ENCODE data around the gene CCNDBP1.
"Not testable (repeated sequence)": the region's sequence is repeated elsewhere in the genome, so short reads cannot be mapped to it uniquely, and the experiment has no call there.

Gene CCNDBP1

GRCh38 chr15:43215961-43216360, 30.8 kb downstream of the CCNDBP1 start:
- DNase-seq (ENCODE audit: low spot score), result no peak

DNA sequence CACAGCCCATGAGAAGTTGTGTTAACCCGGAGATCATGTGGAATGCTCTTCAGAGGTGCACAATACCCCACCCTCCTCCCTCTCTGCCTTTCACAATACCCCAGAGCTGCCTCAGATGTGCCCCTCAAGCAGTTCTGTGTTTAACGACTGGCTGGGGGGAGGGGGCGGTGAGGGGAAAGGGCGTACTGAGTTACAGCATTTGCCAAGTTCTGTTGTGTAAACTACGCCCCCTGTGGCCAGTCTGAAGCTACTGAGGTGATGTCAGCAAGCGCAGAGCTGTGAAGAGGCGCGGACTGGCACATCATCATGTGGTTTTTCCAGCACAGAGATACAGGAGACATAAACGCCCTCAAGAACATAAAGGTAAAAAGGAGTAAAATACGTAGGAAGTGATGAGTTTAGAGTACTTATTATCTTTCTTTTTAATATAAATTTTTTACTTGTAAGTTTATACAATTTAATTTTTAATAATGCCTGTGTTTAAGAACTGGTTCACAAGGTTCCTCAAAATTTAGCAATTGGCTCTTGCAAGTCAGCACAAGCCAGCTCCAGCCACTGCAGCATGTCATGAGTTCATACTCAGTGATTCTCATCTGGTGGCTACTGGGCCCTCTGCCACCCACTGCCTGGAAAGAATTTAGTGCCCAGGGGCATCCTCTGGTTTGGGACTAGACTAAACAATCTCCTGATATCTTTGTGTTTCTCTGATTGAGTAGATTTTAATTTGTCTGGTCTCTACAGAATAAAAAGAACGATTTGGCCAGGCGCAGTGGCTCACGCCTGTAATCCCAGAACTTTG, 33.9 kb downstream of the CCNDBP1 start:
- no peak for DNase-seq (ENCODE audit: low spot score)

DNA sequence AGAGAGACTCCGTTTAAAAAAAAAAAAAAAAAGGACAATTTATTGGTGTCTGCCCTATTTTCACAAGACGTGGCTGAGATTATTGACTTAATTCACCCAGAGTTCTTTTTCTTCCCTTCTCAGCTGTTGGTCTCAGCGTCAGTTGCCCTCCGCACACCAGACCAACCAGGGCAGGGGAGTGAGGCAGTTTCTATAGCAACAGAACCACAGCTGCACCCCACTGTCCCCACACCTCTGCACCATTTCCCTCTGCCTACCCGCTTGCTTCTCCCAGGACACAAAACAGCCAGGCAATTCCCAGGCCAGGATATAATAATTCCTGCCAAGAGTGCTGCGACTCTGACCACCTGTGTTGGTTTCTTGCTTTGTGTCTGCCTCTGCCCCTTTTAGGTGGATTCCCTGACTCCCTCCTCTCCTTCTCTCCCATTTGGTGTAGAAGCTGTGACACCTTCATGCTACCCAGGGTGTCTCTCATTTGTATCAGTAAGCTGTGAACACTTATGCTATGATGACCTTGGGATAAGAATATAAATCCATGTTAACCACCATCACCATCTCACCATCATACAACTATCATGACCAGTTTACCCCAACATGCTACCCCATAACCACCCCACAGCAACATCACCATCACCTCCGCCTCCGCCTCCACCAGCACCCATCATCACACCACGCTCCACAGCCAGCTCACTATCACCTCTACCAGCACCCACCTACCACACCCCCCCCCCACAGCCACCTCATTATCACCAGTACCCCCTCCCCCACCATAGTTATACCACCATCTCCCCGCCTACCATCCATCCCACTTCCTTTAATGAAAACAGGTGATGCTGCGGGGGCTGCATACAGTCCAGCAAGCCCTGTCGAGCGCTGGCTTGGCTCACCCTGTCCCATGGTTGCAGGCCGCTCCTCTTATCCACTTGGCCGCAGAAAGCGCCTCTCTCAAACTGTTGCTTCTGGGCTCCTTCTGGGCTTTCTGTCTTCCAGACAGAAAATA, 35.0 kb downstream of the CCNDBP1 start:
- no peak for DNase-seq (ENCODE audit: low spot score)

- no peak for DNase-seq (ENCODE audit: low spot score)
Measured at GRCh38 chr15:43220991-43221403, 35.8 kb downstream of the CCNDBP1 start, which contains the start of gene EPB42. TSS of gene EPB42 (minus strand) at chr15:43221018. CDS start at chr15:43220825, 193 bp downstream.

- DNase-seq (ENCODE audit: low spot score), result no peak
Measured at GRCh38 chr15:43221422-43221821, 36.2 kb downstream of the CCNDBP1 start.

DNA sequence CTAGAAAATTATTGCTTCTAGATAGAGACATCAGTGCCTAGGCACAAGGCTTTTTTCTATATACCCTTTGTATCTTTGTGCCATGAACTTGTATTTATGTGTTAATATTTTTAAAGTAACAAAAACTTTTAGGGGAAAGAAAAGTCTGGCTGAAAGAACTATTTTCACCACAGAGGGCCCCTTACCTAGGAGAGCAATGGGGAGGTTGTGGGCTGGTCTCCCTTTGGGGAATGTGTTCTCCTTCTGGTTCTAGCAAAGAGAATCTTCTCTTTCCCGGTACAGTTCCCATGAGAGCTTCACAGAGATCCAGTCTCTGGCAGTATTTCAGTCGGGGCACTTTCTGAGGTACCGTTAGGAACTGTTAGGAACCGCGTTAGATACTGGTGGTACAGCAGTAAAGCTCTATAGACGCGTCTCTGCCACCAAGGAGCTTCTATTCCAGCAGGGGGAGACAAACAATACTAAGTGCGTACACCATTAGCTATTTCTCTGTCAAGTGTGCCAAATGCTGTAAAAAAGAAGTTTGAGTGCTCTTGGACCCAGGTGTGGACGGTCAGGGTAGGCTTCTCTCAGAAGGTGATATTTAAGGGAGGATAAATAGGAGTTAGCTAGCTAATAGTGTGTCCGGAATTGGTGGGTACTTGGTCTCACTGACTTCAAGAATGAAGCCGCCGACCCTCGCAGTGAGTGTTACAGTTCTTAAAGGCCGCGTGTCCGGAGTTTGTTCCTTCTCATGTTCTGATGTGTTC, 40.2 kb downstream of the CCNDBP1 start:
- peak; percentile 52 for DNase-seq (ENCODE audit: low spot score)

DNA sequence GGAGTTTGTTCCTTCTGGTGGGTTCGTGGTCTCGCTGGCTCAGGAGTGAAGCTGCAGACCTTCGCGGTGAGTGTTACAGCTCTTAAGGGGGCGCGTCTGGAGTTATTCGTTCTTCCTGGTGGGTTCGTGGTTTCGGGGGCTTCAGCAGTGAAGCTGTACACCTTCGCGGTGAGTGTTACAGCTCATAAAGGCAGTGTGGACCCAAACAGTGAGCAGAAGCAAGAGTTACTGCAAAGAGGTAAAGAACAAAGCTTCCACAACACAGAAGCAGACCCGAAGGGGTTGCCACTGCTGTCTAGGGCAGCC, 40.7 kb downstream of the CCNDBP1 start:
- not testable (repeated sequence) for DNase-seq (ENCODE audit: low spot score)

DNA sequence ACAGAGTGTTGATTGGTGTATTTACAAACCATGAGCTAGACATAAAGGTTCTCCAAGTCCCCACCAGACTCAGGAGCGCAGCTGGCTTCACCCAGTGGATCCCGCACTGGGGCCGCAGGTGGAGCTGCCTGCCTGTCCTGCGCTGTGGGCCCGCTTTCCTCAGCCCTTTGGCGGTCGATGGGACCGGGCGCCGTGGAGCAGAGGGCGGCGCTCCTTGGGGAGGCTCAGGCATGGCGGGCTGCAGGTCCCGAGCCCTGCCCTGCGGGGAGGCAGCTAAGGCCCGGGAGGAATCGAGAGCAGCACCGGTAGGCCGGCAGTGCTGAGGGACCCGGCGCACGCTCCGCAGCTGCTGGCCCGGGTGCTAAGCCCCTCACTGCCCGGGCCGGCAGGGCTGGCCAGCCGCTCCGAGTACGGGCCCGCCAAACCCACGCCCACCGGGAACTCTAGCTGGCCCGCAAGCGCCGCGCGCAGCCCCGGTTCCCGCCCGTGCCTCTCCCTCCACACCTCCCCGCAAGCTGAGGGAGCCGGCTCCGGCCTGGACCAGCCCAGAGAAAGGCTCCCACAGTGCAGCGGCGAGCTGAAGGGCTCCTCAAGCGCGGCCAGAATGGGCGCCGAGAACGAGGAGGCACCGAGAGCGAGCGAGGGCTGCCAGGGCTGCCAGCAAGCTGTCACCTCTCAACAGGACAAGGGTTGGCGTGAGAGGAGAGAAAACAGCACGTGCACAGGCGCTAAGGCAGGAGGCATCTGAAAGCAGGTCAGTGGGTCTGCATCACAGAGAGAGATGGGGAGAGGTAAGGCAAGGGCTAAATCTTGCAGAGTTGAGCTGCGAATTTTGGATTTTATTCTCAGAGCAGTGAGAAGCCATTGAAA, 41.5 kb downstream of the CCNDBP1 start:
- no peak for DNase-seq (ENCODE audit: low spot score)

DNA sequence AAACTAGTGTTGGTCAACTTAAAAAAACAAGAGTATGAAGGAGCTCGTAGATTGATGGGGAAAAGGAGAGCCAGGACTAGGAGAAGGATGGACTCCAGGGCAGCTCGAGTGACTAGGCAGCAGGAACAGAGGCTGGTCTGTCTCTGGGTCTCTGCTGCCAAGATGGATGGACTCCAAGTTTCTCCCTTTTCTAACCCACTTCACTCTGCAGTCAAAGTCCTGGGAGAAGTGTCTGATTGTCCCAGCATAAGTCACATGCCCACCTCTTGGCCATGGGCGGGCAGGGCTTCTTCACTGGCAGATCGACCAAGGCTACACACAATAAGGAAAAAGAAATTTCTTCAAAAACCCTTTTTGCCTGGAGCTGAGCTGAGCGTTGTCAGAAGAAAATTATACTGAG, 44.8 kb downstream of the CCNDBP1 start:
- no peak for DNase-seq (ENCODE audit: low spot score)

GRCh38 chr15:43230640-43231115, 45.5 kb downstream of the CCNDBP1 start:
- no peak for DNase-seq (ENCODE audit: low spot score)

- no peak for DNase-seq (ENCODE audit: low spot score)
Measured at GRCh38 chr15:43232289-43232874, 47.2 kb downstream of the CCNDBP1 start.

DNA sequence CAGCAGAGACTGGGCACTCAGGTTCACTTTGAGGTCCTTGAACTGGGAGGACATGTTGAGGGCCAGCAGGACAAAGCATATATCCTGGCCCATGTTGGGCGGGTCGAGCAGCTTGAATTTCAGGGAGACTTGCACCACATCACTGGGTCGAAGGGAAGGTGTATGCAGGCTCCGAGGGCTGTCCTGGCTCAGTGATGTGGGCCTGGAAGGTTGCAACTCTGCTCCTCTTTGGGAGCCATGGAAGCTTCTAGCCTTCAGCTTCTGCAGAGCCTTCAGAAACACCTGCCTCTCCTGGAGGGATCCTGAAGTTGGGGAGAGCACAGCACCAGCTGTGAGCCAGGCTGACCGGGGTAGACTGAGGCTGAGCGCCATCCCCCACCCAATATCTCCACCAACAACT, 50.3 kb downstream of the CCNDBP1 start:
- no peak for DNase-seq (ENCODE audit: low spot score)

DNA sequence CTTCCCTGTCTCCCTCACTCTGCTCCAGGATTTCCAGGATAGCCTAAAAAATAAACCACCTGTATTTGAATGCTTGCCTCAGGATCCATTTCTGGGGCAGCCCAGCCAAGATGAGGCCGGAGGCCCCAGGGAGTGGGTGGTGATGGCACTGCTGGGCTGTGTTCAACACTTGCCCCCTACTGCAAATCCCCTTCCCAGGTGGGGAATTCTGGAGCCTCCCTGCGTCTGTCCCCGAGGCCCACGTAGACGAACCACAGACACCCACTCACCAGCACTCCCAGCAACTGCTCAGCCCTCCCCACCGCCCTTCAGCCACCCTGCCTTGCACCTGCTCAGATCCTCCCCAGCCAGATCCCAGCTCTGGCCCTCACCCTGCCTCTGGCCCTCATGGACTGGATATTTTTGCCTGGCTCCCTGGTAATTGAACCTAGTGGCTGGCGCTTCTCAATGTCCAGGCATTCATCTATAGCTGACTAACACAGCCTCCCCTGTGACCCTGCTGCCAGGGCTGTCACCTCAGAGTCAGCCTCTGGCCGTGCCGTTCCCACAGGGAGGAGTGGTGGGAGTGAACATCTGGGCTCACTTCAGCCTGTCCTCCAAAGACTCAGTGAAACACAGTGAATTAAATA, 52.8 kb downstream of the CCNDBP1 start:
- DNase-seq (ENCODE audit: low spot score), result no peak

DNA sequence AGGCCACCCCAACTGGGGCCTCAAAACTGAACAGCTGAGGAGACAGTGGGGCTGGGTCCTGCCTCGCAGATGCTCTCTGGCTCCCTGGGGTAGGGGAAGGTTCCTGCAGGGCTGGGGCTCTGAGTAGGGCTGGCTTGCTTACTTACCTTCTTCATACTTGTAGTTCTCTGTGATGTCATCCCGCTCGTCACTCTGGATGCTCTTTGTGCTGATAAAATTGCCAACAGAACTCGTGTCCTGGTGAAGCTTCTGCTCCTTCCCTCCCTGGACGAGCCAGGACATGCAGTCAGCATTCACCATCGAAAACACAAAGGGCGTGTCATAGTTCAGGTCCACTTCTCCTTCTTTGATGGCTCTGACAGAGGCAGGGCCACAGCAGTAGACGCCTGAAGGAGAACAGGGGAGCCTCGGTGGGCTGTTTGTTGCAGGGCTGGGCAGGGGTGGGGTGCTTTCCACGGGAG, 53.5 kb downstream of the CCNDBP1 start:
- no peak for DNase-seq (ENCODE audit: low spot score)

DNA sequence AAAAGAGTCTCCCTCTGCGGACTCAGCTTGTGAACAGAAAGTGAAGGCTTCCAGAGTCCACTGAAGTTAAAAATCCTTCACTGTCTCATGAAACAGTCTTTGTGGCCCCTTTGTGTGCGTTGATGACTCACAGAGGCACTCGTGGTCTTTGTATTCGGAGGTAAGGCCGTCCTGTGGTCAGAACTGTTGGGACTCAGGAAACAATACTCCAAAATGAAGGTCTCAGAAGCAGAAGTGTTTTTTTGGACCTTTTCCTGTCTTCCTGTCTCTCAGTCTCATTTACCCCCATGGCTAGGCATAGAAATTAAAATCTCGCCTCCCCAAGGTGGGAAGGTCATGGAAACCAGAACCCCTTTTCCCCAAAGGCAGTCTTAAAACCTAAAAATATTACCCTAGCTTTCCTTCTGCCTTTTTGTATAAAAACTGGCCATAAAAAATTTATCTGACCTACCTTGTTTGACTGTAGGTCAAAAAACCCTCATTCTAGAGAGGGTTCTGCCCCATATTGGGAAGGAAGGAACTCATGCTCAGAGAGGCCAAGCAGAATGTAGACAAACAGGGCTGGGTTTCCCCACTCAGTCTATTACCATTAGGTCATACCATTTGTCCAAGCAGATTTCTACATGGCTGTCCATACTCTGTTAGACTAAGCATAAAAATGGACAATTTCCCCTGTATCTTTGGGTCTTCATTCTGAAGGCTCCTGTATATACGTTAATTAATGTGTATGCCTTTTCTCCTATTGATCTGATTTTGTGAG, 54.7 kb downstream of the CCNDBP1 start:
- peak; percentile 42 for DNase-seq (ENCODE audit: low spot score)

- DNase-seq (ENCODE audit: low spot score), result no peak
Measured at GRCh38 chr15:43241100-43241499, 55.9 kb downstream of the CCNDBP1 start.

DNA sequence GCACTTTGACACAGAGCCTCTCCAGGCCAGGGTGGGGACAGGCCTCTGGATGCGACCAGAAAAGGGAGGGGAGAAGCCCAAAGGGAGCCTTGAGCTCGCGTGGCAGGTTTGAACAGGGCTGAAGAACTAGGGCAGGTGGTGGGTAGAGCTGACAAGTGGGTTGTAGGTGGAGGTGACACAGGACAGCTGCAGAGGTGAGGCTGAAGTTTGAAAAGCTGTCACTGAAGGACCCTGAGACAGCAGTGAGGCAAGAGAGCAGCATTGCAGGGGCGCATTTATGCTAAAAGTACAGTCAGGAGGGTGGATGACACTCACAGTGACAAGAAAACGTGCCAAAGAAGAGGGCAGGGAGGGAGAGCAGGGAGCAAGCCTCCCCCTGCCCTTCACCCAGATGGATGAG, 57.4 kb downstream of the CCNDBP1 start:
- no peak for DNase-seq (ENCODE audit: low spot score)

DNA sequence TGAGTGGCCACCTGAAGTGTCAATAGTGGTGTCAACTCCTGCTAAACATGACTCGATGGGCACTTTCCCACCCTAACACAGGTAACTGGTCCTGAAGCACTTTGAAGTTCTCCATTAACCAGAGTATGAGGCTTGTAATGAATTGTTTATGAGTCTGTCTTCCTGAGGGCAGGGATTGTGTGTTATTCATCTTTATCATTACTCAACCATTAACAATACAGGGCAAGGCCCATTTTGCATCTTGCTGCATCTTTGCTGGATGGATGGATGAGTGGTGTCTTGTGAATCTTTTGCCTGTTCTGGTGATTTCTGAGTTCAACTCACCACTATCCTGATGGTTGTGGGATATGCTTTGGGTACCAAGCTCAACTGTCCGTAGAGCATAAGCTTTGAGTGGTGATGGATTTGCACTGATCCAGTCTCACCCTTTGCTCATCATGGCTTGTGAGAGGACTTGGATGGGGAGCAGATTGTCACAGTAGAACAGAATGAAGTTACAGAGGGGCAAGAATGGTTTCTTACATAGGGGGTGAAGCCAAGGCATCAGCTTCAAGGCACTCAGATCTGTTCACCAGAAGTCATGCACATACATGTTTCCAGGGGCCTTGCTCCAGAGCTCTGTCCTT, 57.9 kb downstream of the CCNDBP1 start:
- DNase-seq (ENCODE audit: low spot score), result no peak

GRCh38 chr15:43244092-43244491, 58.9 kb downstream of the CCNDBP1 start:
- DNase-seq (ENCODE audit: low spot score), result no peak
